NCI-H460 (cell line): Measurements from ENCODE around the gene CDK14. TPM values are rescaled to one million over a fixed set of nuclear protein-coding genes. Genes with fewer than 3 reads are reported as not detected.

Source experiments
- DNase-seq: peaks from one replicate; pipeline ENCODE4 v3.0.0-alpha.2; 2016; ENCODE audit warnings: low read depth; ENCODE audit errors: extremely low read depth
- total RNA-seq: library from RNA; depleted of rRNA; stranded (reverse); fragments of >200 nt; shearing (Covaris generic); gene quantifications from 2 replicates; pipeline ENCODE4 v1.2.3, GENCODE V29; 2014

The CDK14 gene
- total RNA-seq, 1 experiment from 2014 or later = 0.94 TPM

GRCh38 chr7:90596671-90597562 lies 796 bp downstream of the CDK14 start:
- DNase-seq = no peak

DNA sequence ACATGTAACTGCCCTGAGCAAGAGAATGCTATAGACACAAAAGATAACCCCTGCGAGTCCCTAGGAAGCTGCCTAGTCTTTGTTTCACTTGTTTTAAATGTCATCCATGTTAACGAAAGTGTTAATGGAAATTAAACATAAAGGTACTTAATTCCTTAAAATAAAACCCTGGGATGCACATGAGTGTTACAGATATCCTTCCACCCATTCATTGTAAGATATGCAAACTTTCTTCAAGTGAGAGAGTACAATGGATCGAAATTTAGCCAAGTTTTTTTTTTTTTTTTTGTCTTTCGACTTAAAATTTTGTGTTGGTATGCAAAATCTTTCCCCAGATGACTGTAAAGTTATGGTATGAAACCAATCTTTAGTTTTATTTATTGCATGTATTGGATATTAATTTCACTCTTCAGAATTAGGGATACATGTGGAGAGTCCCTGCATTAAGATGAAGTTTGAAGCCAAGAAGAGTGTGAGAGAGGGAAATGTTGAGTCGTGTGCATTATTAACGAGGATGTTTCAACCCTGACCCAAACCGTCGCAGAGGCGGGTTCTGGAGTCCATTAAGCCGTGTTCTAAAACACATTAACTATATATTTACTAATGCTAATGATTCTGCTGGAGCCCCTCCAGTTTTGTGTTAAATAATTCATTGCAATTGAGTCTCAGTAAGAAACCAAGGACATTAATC lies 1.6 kb downstream of the CDK14 start:
- DNase-seq = no peak

DNA sequence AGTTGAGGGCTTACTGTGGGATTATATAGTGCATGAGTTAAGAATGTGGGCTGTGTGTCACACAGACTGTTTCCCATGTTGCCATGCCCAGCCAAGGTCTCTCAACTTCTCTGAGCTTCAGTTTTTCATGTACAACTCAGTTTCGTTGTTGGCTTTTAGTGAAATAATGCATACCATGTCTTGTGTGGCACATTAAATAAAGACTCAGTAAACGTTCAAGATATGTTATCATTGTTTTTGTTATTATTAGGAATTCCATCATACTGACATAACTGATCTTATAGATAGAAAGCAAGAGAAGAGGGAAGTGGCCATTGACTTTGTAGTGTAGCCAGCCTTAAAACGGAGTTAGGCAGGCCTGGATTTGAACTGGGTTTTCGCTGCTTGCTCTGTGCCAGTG lies 2.9 kb downstream of the CDK14 start:
- DNase-seq = no peak

- no peak for DNase-seq
These were observed 3.9 kb downstream of the CDK14 start for GRCh38 chr7:90599892-90600555.

DNA sequence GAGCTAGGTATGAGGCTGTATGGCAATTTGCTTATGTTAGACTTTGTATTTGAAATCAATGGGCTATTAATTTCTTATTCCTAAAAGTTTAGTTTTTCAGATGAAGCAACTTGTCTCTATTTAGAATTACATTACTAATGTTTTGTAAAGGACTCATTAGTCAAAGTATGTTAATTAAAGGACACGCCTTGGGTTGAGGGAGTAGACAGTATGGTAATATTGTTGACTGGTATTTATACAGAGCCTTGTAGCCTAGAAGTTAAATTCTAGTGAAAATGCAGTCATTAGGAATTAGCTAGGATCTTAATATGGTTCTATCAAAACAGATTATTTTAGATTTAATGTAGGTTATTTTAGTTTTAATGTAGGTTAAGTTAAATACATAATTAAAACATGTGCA lies 6.2 kb downstream of the CDK14 start:
- no peak for DNase-seq

- no peak for DNase-seq
These were observed 7.2 kb downstream of the CDK14 start for GRCh38 chr7:90603346-90603745.

GRCh38 chr7:90604383-90604782 lies 8.3 kb downstream of the CDK14 start:
- no peak for DNase-seq

- no peak for DNase-seq
These were observed 8.9 kb downstream of the CDK14 start for GRCh38 chr7:90605055-90605454.

GRCh38 chr7:90607196-90607595 lies 11.1 kb downstream of the CDK14 start:
- no peak for DNase-seq

GRCh38 chr7:90610105-90610504 lies 14.0 kb downstream of the CDK14 start:
- no peak for DNase-seq

DNA sequence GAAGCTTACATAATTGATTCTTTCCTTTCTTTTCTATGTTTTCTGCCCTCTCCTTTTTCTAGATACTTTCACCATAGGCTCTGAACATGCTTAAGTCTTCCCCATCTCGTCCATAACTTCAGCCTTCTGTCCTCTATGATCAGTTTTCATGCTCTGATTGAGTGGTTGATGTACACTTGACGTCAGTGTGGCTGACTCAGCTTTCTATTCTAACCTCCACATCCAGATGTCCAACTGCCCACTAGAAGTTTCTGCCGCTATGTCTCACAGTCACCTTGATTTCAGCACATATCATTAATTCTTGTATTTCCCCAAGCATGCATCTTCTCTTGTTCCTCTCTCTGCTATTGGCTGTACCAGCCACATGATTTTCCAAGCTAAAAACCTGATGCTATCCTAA lies 15.0 kb downstream of the CDK14 start:
- no peak for DNase-seq

- DNase-seq = no peak
These were observed 17.0 kb downstream of the CDK14 start for GRCh38 chr7:90613088-90613498.

DNA sequence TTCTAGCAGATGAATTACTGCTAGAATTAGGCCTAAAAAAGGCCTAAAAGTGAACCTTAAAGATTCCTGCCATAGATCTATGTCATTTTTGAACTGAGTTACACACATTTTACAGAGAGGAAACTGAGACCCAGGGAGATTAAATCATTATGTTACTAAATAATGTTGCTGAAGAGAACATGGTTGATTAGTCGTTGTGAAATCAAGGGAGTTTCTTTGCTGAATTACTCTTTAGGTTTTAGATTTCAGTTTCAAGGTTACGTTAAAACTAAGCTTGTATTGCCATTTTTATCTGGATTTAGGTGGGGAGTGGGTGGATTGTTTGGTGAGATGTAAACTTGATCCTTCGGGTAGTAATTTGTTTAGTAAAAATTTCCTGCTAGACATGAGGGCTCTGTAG lies 21.3 kb downstream of the CDK14 start:
- DNase-seq = no peak

DNA sequence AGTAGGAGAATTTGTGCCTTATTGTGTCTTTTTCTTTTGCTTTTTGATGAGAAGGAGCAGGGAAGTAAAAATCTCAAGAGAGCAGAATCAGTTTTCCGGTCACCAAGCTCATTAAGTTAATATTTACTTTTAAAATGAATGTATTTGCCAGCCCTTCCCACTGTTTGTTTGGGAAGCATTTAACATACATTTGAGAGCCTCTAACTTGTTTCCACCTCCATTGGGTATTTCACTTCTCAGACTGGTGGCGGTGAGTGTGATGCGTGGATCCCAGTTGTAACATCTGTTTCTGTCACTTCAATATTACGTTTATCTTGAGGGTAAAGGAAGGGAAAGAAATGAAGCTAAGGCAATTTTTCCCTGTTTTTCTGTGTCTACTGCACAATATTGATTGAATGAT lies 22.8 kb downstream of the CDK14 start:
- DNase-seq = no peak

DNA sequence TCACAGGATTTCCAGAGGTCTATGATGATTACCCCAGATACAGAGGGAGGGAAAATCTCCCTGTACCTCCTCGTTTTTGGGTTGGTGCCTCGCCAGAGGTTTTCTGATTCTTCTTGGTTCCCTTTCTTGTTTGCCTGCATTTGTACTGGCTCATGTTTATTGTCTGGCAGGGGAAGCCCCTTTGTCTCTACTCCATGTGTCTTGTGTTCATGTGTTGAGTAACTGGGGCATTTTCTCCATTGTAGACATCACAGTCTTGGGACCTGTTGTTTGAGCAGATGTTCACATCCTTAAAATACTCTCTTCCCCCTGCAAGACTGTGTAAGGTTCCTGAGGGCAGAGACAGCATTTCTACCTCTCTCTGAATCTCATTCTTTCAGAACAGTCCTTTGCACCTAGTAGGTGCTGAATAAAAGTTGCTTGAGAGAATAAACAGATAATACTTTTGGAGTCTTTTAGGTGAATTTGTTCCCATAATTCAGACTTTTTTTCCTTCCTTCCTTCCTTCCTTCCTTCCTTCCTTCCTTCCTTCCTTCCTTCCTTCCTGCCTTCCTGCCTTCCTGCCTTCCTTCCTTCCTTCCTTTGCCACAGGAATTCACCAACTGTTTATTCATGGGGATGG lies 25.1 kb downstream of the CDK14 start:
- no peak for DNase-seq

GRCh38 chr7:90621747-90622140 lies 25.6 kb downstream of the CDK14 start:
- DNase-seq = no peak

DNA sequence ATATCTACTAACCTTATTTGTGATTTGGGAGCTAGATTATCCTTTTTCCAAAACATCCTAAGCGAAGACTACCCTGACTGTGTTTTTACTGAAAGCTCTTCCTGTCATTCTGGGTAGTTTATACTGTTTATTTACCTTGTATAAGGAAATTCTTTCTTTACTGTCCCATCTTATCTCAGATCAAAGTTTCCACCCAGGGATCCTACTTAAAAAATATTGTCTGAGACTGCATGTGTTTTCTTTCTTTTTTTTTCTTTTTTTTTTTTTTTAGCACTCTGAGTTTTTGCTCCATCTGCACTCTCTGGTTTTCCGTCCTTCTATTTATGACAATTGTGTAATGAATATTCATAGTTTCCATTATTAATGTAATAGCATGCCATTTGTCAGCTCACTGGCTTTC lies 26.5 kb downstream of the CDK14 start:
- no peak for DNase-seq

GRCh38 chr7:90624225-90624911 lies 28.2 kb downstream of the CDK14 start:
- DNase-seq = no peak

GRCh38 chr7:90625051-90625450 lies 28.9 kb downstream of the CDK14 start:
- DNase-seq = no peak

DNA sequence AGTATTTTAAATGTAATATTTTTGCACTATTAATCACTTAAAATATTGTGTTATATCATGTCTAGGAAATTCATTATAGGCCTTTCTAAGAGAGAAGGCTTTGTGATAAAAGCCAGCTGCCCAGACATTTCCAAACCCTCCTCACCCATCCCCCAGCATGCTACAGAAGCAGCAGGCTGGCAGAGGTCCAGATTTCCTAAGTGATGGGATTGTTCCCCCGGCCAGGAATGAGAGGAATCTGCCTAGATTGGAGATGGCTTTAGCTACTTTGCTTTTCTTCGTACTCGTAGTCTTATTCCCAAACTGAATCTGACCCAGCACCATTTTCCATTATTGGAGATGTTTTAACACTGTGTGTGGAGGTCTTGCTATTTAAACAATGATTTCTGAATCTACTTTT lies 29.4 kb downstream of the CDK14 start:
- DNase-seq = no peak

- no peak for DNase-seq
These were observed 29.9 kb downstream of the CDK14 start for GRCh38 chr7:90626013-90626412.
